CD4-positive, alpha-beta T cell (primary cell): Measurements from ENCODE around the gene LMF1. TPM values are rescaled to one million over a fixed set of nuclear protein-coding genes. Genes with fewer than 3 reads are reported as not detected.

Experiments
- ATAC-seq: fragments of 200-7000 bp; cut with Tn5 transposase; one replicate; pipeline ENCODE4 v1.10.0; 2022; ENCODE audit warnings: mild to moderate bottlenecking; ENCODE audit not compliant: poor library complexity
- CTCF ChIA-PET: fragments of 350-600 bp; sonication (Branson Sonifier 250); formaldehyde crosslinking; loops from one replicate; lab custom pipeline; 2021; ENCODE audit warnings: antibody characterized with exemption, inconsistent platforms; lab: Charles Lee
- POLR2A ChIA-PET: fragments of 350-600 bp; sonication (Branson Sonifier 250); formaldehyde crosslinking; loops from one replicate; lab custom pipeline; 2021; ENCODE audit warnings: antibody characterized with exemption, inconsistent platforms; lab: Charles Lee
- DNase-seq, 14 experiments: peaks; one replicate each; pipeline ENCODE4 v3.0.0-alpha.2; 2013 to 2020; ENCODE audit warnings: mixed read lengths in 2 of 14
- H3K27ac ChIP-seq, 2 donors: one replicate each; pipeline versions ENCODE4 v1.5.1 to v1.7.0; 2013; ENCODE audit warnings: low read length in 2 of 2, low read depth in 1 of 2, mild to moderate bottlenecking in 1 of 2
- H3K27me3 ChIP-seq, 2 experiments: 1 replicate in 1 of 2; 2 replicates in 1 of 2; pipeline versions ENCODE4 v1.6.1 to v1.7.0; 2013; ENCODE audit warnings: low read length in 2 of 2, control low read depth in 1 of 2, mild to moderate bottlenecking in 1 of 2, moderate library complexity in 1 of 2; ENCODE audit not compliant: insufficient read depth in 2 of 2, control insufficient read depth in 1 of 2
- H3K36me3 ChIP-seq: one replicate; pipeline ENCODE4 v1.6.1; 2013; ENCODE audit warnings: low read length, control low read depth; ENCODE audit not compliant: insufficient read depth
- H3K4me1 ChIP-seq: one replicate; pipeline ENCODE4 v1.6.1; 2013; ENCODE audit warnings: low read length, control low read depth; ENCODE audit not compliant: insufficient read depth
- H3K4me3 ChIP-seq: one replicate; pipeline ENCODE4 v1.5.1; 2013; ENCODE audit warnings: mild to moderate bottlenecking, low read length, moderate library complexity
- H3K9me3 ChIP-seq, 2 experiments: 1 replicate in 1 of 2; 2 replicates in 1 of 2; pipeline versions ENCODE4 v1.6.1 to v1.7.0; 2013; ENCODE audit warnings: low read length in 2 of 2, mild to moderate bottlenecking in 2 of 2, control low read depth in 1 of 2, moderate library complexity in 1 of 2; ENCODE audit not compliant: control insufficient read depth in 1 of 2, insufficient read depth in 1 of 2
- H3K27ac Mint-ChIP-seq: one replicate; pipeline ENCODE4 v1.8.0; 2020; ENCODE audit warnings: mixed read lengths
- H3K27me3 Mint-ChIP-seq: one replicate; pipeline ENCODE4 v1.8.0; 2021; ENCODE audit warnings: mixed read lengths
- H3K36me3 Mint-ChIP-seq: one replicate; pipeline ENCODE4 v1.8.0; 2021; ENCODE audit warnings: low read depth, mixed read lengths
- H3K4me1 Mint-ChIP-seq: one replicate; pipeline ENCODE4 v1.8.0; 2021; ENCODE audit warnings: low read depth, mixed read lengths
- H3K4me3 Mint-ChIP-seq: one replicate; pipeline ENCODE4 v1.8.0; 2020; ENCODE audit warnings: mild to moderate bottlenecking, mixed read lengths
- H3K9me3 Mint-ChIP-seq: one replicate; pipeline ENCODE4 v1.8.0; 2020; ENCODE audit warnings: mixed read lengths
- intact Hi-C, 2 experiments: fragments of 100-400 bp; cut with DNase I in 1 of 2; cut with micrococcal nuclease in 1 of 2; formaldehyde crosslinking; loops; one replicate each; pipeline versions ENCODE4 v1.15.1 to v1.9.0; 2023 to 2025; cut with DNase I, micrococcal nuclease
- total RNA-seq, 174 experiments: library from RNA in 2 of 174; stranded (reverse) in 2 of 174; gene quantifications; one replicate each; pipeline ENCODE4 v1.2.3 and lab custom pipeline; 2021 to 2026
- TF ChIP-seq, protein P1 (sequence below): fragments of 200-600 bp; IDR thresholded peaks from one replicate; pipeline ENCODE4 v1.8.0; 2022; ENCODE audit warnings: antibody characterized with exemption, mild to moderate bottlenecking

Gene LMF1
- total RNA-seq, 2 experiments from 2014 or later = 26.8 to 27.6 TPM

DNA sequence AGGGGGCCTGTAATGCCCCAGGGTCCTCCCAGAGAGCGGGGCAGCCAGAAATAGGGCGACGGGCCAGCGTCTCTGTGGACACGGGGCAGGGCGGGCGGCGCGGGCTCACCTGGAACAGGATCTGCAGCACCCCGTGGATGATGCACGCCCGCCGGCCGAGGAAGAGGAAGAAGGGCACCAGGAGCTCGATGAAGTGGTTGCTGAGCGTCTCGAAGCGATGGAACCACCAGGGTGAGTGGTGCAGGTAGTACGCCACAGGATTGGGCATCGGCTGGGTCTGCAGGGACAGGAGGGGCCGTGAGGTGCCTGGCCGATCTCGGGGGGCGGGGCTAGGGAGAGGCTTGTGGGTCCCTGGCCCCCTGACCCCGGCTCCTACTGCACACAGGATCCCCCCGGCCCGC lies 91.3 kb downstream of the LMF1 start:
- Histone ChIP-seq H3K4me3 (no peak overlapping the region), H3K36me3 (peaks cover 14% of the 10 kb centered on the region), H3K9me3 (peaks cover 0 to 11% of the 10 kb centered on the region in 2 experiments), H3K27me3 (no peaks in the 10 kb centered on the region), H3K27ac (no peak overlapping the region), H3K4me1 (peaks cover 4% of the 10 kb centered on the region)
- H3K27ac Mint-ChIP-seq = no peak overlapping the region
- no peaks in the 10 kb centered on the region for H3K27me3 Mint-ChIP-seq
- TF ChIP-seq, protein P1, sequence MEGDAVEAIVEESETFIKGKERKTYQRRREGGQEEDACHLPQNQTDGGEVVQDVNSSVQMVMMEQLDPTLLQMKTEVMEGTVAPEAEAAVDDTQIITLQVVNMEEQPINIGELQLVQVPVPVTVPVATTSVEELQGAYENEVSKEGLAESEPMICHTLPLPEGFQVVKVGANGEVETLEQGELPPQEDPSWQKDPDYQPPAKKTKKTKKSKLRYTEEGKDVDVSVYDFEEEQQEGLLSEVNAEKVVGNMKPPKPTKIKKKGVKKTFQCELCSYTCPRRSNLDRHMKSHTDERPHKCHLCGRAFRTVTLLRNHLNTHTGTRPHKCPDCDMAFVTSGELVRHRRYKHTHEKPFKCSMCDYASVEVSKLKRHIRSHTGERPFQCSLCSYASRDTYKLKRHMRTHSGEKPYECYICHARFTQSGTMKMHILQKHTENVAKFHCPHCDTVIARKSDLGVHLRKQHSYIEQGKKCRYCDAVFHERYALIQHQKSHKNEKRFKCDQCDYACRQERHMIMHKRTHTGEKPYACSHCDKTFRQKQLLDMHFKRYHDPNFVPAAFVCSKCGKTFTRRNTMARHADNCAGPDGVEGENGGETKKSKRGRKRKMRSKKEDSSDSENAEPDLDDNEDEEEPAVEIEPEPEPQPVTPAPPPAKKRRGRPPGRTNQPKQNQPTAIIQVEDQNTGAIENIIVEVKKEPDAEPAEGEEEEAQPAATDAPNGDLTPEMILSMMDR = no peak
- H3K4me3 Mint-ChIP-seq = no peak overlapping the region
- intact Hi-C loops = no loop called here
- no peaks in the 10 kb centered on the region for H3K4me1 Mint-ChIP-seq
- no peak for ATAC-seq
- ChIA-PET POLR2A (interaction anchor here (0.6 kb wide), 1 partner anchor 16 kb away, joined by 3 read pairs; no protein-coding TSS in a partner anchor), CTCF (no interaction called here)
- no peaks in the 10 kb centered on the region for H3K9me3 Mint-ChIP-seq
- no peak for DNase-seq
- H3K36me3 Mint-ChIP-seq = peaks cover 11% of the 10 kb centered on the region

DNA sequence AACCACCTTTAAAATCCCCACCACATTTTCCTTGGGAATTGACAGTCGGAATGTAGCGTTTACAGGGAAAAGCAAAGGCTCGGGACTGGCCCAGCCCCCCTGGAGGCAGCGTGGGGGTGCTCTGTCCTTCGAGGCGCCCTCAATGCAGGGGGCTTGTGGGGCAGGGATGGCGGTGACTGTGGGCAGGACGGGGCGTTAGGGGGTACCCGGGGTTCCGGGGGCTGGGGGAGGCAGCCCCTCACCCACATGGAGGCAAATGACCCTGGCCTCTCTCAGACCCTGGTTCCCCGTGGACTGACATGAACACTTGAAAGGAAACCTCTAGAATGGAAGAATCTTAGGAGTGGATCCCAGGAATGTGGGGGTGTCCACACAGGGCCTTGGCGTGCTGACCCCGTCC lies 91.9 kb downstream of the LMF1 start:
- H3K36me3 Mint-ChIP-seq = peaks cover 12% of the 10 kb centered on the region
- ChIA-PET CTCF (no interaction called here), POLR2A (no interaction called here)
- intact Hi-C loops = no loop called here
- TF ChIP-seq, protein P1 = no peak
- Histone ChIP-seq H3K27me3 (no peaks in the 10 kb centered on the region), H3K9me3 (peaks cover 0 to 5% of the 10 kb centered on the region in 2 experiments), H3K27ac (no peak overlapping the region), H3K36me3 (peaks cover 12% of the 10 kb centered on the region), H3K4me1 (peaks cover 4% of the 10 kb centered on the region), H3K4me3 (no peak overlapping the region)
- H3K9me3 Mint-ChIP-seq = no peaks in the 10 kb centered on the region
- no peak overlapping the region for H3K4me3 Mint-ChIP-seq
- H3K4me1 Mint-ChIP-seq = no peaks in the 10 kb centered on the region
- ATAC-seq (no peak), DNase-seq (no peak)
- no peak overlapping the region for H3K27ac Mint-ChIP-seq
- no peaks in the 10 kb centered on the region for H3K27me3 Mint-ChIP-seq

DNA sequence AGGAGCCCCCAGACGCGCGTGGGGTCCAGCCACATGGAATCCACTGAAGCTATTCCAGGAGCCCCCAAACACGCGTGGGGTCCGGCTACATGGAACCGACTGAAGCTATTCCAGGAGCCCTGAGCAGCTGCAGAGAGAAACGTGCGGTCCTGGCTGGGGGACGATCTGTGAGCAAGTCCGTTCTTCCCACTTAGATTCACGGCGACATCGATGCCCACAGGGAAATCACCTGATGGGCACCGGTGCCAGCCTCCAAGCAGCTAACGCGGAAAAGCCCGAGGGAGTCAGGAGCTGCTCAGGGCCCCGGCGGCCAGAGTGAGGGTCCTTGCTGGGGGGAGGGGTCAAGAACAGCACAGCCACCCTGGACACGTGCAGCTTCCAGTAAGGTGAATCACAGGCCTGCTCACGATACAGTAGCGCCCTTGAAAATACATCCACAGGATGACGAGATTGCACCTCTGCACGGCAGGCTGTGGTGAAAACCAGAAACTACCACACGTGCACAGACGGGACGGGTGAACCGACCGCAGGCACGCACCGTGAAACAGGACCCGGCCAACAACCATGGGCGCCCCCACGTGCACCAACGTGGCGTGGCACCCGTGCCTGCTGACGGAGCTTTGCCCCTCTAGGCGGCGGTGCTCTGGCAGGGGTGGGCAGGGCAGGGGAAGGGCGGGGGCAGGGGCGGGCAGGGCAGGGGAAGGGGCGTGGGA lies 92.6 kb downstream of the LMF1 start:
- Mint-ChIP-seq H3K4me1 (no peaks in the 10 kb centered on the region), H3K36me3 (peaks cover 17% of the 10 kb centered on the region), H3K27ac (no peak overlapping the region), H3K9me3 (no peaks in the 10 kb centered on the region), H3K27me3 (no peaks in the 10 kb centered on the region), H3K4me3 (no peak overlapping the region)
- no peaks in the 10 kb centered on the region for H3K9me3 ChIP-seq
- peak in 4 of 14 experiments; percentile 8 to 49 (median 18) for DNase-seq
- no peak for ATAC-seq
- peaks cover 17% of the 10 kb centered on the region for H3K36me3 ChIP-seq
- peaks cover 4% of the 10 kb centered on the region for H3K4me1 ChIP-seq
- CTCF ChIA-PET = no interaction called here
- no peaks in the 10 kb centered on the region for H3K27me3 ChIP-seq
- H3K4me3 ChIP-seq = no peak overlapping the region
- intact Hi-C loops = no loop called here
- POLR2A ChIA-PET = no interaction called here
- TF ChIP-seq, protein P1 = no peak
- no peak overlapping the region for H3K27ac ChIP-seq
